Sigmoid colon (tissue), 4 donors: ENCODE results near the gene RAVER2.

Experiments used
- EP300 ChIP-seq, 4 donors: sonication (generic); formaldehyde crosslinking; IDR thresholded peaks; one replicate each; pipeline ENCODE4 v1.6.1; 2017; ENCODE audit warnings: antibody characterized with exemption in 4 of 4
- POLR2A ChIP-seq, 2 donors: fragments of 450-650 bp; IDR thresholded peaks; one replicate each; pipeline ENCODE4 v1.6.1; 2016; ENCODE audit warnings: antibody characterized with exemption in 2 of 2, mild to moderate bottlenecking in 2 of 2, moderate library complexity in 2 of 2
- POLR2AphosphoS5 ChIP-seq, 4 donors: sonication (generic); formaldehyde crosslinking; IDR thresholded peaks; one replicate each; pipeline ENCODE4 v1.6.1; 2017; ENCODE audit warnings: antibody characterized with exemption in 4 of 4
- TF ChIP-seq, protein P1 (sequence below), 4 experiments: fragments of 450-650 bp in 3 of 4; fragments of 200-600 bp in 1 of 4; IDR thresholded peaks; one replicate each; pipeline ENCODE4 v1.5.1; 2016 to 2019; ENCODE audit warnings: antibody characterized with exemption in 4 of 4, mild to moderate bottlenecking in 3 of 4, moderate library complexity in 2 of 4

DNA sequence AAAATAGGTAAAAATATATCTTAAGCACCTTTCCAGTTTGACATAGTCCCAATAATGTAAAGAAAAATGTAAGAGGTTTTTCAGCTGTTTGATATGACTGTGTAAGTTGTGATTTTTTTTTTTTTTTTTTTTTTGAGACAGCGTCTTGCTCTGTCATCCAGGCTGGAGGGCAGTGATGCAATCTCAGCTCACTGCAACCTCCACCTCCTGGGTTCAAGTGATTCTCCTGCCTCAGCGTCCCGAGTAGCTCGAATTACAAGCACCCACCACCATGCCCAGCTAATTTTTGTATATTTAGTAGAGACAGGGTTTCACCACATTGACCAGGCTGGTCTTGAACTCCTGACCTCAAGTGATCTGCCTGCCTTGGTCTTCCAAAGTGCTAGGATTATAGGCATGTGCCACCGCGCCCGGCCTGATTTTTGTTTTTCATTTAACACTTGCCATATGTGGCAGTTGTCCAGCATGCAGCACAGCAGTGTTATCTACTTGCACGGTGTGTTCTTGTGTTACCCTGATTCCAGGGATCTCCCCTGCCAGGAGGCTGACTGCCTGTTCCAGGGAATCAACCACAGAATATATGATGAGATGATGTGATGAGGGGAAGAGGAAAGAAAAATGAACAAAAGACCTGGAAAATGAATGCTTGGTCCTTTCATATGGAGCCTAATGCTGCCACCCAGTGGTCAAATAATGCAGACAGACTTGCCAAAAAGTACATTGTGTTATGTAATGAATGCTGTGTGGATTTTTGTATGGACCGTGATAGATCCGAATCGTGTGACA is 79.0 kb downstream of the RAVER2 start:
- TF ChIP-seq POLR2AphosphoS5 (IDR thresholded peaks at IDR 0.05) (peak in 2 of 4 donors; percentile 29 to 38), POLR2A (IDR thresholded peaks at IDR 0.05) (no peak), EP300 (IDR thresholded peaks at IDR 0.05) (no peak)
- TF ChIP-seq, protein P1, sequence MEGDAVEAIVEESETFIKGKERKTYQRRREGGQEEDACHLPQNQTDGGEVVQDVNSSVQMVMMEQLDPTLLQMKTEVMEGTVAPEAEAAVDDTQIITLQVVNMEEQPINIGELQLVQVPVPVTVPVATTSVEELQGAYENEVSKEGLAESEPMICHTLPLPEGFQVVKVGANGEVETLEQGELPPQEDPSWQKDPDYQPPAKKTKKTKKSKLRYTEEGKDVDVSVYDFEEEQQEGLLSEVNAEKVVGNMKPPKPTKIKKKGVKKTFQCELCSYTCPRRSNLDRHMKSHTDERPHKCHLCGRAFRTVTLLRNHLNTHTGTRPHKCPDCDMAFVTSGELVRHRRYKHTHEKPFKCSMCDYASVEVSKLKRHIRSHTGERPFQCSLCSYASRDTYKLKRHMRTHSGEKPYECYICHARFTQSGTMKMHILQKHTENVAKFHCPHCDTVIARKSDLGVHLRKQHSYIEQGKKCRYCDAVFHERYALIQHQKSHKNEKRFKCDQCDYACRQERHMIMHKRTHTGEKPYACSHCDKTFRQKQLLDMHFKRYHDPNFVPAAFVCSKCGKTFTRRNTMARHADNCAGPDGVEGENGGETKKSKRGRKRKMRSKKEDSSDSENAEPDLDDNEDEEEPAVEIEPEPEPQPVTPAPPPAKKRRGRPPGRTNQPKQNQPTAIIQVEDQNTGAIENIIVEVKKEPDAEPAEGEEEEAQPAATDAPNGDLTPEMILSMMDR (IDR thresholded peaks at IDR 0.05), result peak; percentile 68 to 83 (median 76)
